BJ (cell line): ENCODE data around the gene ASPM. TPM values are rescaled to one million over a fixed set of nuclear protein-coding genes. Genes with fewer than 3 reads are reported as not detected.
A peak's percentile ranks its signal among the peaks of the same experiment; 100 is the strongest.

Experiments used
- CTCF ChIA-PET: fragments of 350-600 bp; formaldehyde crosslinking; extraction: SDS; loops from one replicate; lab custom pipeline; 2021; ENCODE audit warnings: antibody characterized with exemption, inconsistent platforms; lab: Yijun Ruan, JAX
- POLR2A ChIA-PET: fragments of 300-600 bp; sonication (Branson Sonifier 250); formaldehyde crosslinking; extraction: SDS; loops from one replicate; lab custom pipeline; 2021; ENCODE audit warnings: antibody characterized with exemption; lab: Charles Lee
- DNase-seq: peaks from one replicate; pipeline ENCODE4 v3.0.0-alpha.2; 2011; ENCODE audit warnings: low read depth
- H3K27me3 ChIP-seq: 2 replicates; pipeline ENCODE4 v1.6.0; 2011; ENCODE audit warnings: low read length; ENCODE audit not compliant: control insufficient read depth, insufficient read depth
- H3K36me3 ChIP-seq: 2 replicates; pipeline ENCODE4 v1.5.1; 2011; ENCODE audit warnings: low read length; ENCODE audit not compliant: control insufficient read depth, insufficient read depth
- H3K4me3 ChIP-seq: 2 replicates; pipeline ENCODE4 v1.5.1; 2011; ENCODE audit warnings: low read depth, mild to moderate bottlenecking, control low read depth, low read length
- CTCF ChIP-seq: IDR thresholded peaks from 2 replicates; pipeline ENCODE4 v1.5.1; 2011; ENCODE audit warnings: low read depth, mild to moderate bottlenecking, control low read depth, inconsistent platforms, low read length, moderate library complexity; ENCODE audit not compliant: insufficient read depth
- polyA minus RNA-seq: library from RNA; depleted of rRNA, polyadenylated mRNA; stranded (reverse); fragments of >200 nt; gene quantifications from 2 replicates; pipeline ENCODE4 v1.2.3, GENCODE V29; 2011; rRNA and poly(A)+ RNA removed
- polyA plus RNA-seq: library from polyadenylated mRNA; depleted of rRNA; stranded (reverse); fragments of >200 nt; gene quantifications from 2 replicates; pipeline ENCODE4 v1.2.3, GENCODE V29; 2011; rRNA removed

ASPM gene
- polyA plus RNA-seq (4.6 and 9.4 TPM in 2 replicates), polyA minus RNA-seq (8.3 and 13.7 TPM in 2 replicates)

GRCh38 chr1:197146101-197147095 lies at the start of gene ASPM:
Gene ASPM (minus strand): TSS chr1:197146669. CDS start chr1:197146437, 232 bp downstream.
- ChIA-PET POLR2A (no interaction called here), CTCF (interaction anchor here (1.8 kb wide), 1 partner anchor 10 kb away, joined by 4 read pairs; no protein-coding TSS in a partner anchor)
- H3K4me3 ChIP-seq = peak within 1 kb of the TSS; percentile 84
- TF ChIP-seq CTCF = no peak
- no peaks in the 10 kb centered on the region for H3K27me3 ChIP-seq
- H3K36me3 ChIP-seq = no peaks in the 10 kb centered on the region
- peak; percentile 61 for DNase-seq

GRCh38 chr1:197195100-197195499 lies 48.6 kb upstream of the ASPM start:
- ChIA-PET CTCF (no interaction called here), POLR2A (no interaction called here)
- no peaks in the 10 kb centered on the region; the same call in none of the 2 replicates for H3K36me3 ChIP-seq
- no peak for TF ChIP-seq CTCF
- no peak overlapping the region for H3K4me3 ChIP-seq
- no peak for DNase-seq
- no peaks in the 10 kb centered on the region for H3K27me3 ChIP-seq

GRCh38 chr1:197184190-197184589 lies 37.7 kb upstream of the ASPM start:
- no peak for TF ChIP-seq CTCF

GRCh38 chr1:197183195-197183748 lies 36.8 kb upstream of the ASPM start:
- POLR2A ChIA-PET = no interaction called here

More at GRCh38 chr1:197184190-197184589, 37.7 kb upstream of the ASPM start:
- no peak overlapping the region for H3K4me3 ChIP-seq
- H3K36me3 ChIP-seq = peaks cover 5% of the 10 kb centered on the region; the same call in 1 of the 2 replicates
- ChIA-PET CTCF (interaction anchor here (0.9 kb wide), 1 partner anchor 172 kb away, joined by 3 read pairs; no protein-coding TSS in a partner anchor), POLR2A (no interaction called here)
- H3K27me3 ChIP-seq = no peaks in the 10 kb centered on the region
- no peak for DNase-seq

More at GRCh38 chr1:197183195-197183748, 36.8 kb upstream of the ASPM start:
- Histone ChIP-seq H3K27me3 (no peaks in the 10 kb centered on the region), H3K36me3 (peaks cover 5% of the 10 kb centered on the region; the same call in 1 of the 2 replicates), H3K4me3 (no peak overlapping the region)
- DNase-seq = no peak
- TF ChIP-seq CTCF = no peak
- CTCF ChIA-PET = no interaction called here
